ENCODE data around the gene SWI5. TPM values are rescaled to one million over a fixed set of nuclear protein-coding genes. Genes with fewer than 3 reads are reported as not detected.
"Not testable (repeated sequence)": the region's sequence is repeated elsewhere in the genome, so short reads cannot be mapped to it uniquely, and the experiment has no call there.

The SWI5 gene
- total RNA-seq, 2 experiments from 2014 or later, result 16.8 to 22.7 TPM

GRCh38 chr9:128276574-128277270, 646 bp downstream of the SWI5 start:
- intact Hi-C loops (cut with micrococcal nuclease; ENCODE audit: unreplicated experiment), result loop anchor here (5.0 kb wide), 1 partner anchor 46 kb away; the partner anchor contains the start of genes COQ4 and TRUB2
- peaks cover 14% of the 10 kb centered on the region; the same call in 1 of the 2 replicates for H3K36me3 ChIP-seq (ENCODE audit: insufficient read depth, low read length)
- TSS peak; percentile 80 for BruUV-seq (replicated peaks)
- no peaks in the 10 kb centered on the region for H3K9me3 ChIP-seq (ENCODE audit: low read length)
- peaks cover 9% of the 10 kb centered on the region; the same call in 1 of the 2 replicates for H3K79me2 ChIP-seq (ENCODE audit: insufficient read depth, low read depth, low read length)
- POLR2A ChIA-PET, result interaction anchor here (0.9 to 1.2 kb wide), 3 partner anchors 9 to 24 kb away, joined by 3 to 6 read pairs (median 3); no protein-coding TSS in a partner anchor
- H2AFZ ChIP-seq (ENCODE audit: low read length), result peak overlapping the region; percentile 85
- DNase-seq (ENCODE audit: low spot score), result peak; percentile 21
- H3K27ac ChIP-seq (ENCODE audit: low read depth, low read length, poor library complexity, severe bottlenecking), result peak overlapping the region; percentile 10
- H3K9me2 ChIP-seq (ENCODE audit: insufficient read depth, low read length), result no peaks in the 10 kb centered on the region
- H3K4me3 ChIP-seq (ENCODE audit: low read depth, low read length, poor library complexity, severe bottlenecking), result peak overlapping the region; percentile 85
- peaks cover 16% of the 10 kb centered on the region for H3K4me1 ChIP-seq (ENCODE audit: insufficient read depth, low read length, poor library complexity, severe bottlenecking)
- CTCF ChIA-PET (ENCODE audit: unreplicated experiment), result interaction anchor here (1.0 kb wide), 1 partner anchor 65 kb away, joined by 5 read pairs; no protein-coding TSS in a partner anchor
- H3K4me2 ChIP-seq (ENCODE audit: low read length), result peak overlapping the region; percentile 98
- no peak for TF ChIP-seq CTCF (conservative IDR thresholded peaks at IDR 0.05; ENCODE audit: low read length)
- no peak for TF ChIP-seq EZH2phosphoT487 (IDR thresholded peaks at IDR 0.05; ENCODE audit: borderline replicate concordance, low read depth, low read length)
- no peaks in the 10 kb centered on the region for H4K20me1 ChIP-seq (ENCODE audit: insufficient read depth, low read length)

GRCh38 chr9:128279088-128280073, 3.3 kb downstream of the SWI5 start:
- H3K9me2 ChIP-seq (ENCODE audit: insufficient read depth, low read length); H3K4me2 ChIP-seq (ENCODE audit: low read length); H3K27ac ChIP-seq (ENCODE audit: low read depth, low read length, poor library complexity, severe bottlenecking); BruUV-seq (replicated peaks); H3K9me3 ChIP-seq (ENCODE audit: low read length); H3K4me3 ChIP-seq (ENCODE audit: low read depth, low read length, poor library complexity, severe bottlenecking); H2AFZ ChIP-seq (ENCODE audit: low read length); H3K36me3 ChIP-seq (ENCODE audit: insufficient read depth, low read length); CTCF ChIA-PET (ENCODE audit: unreplicated experiment); H4K20me1 ChIP-seq (ENCODE audit: insufficient read depth, low read length); H3K79me2 ChIP-seq (ENCODE audit: insufficient read depth, low read depth, low read length); DNase-seq (ENCODE audit: low spot score): not testable (repeated sequence)
- peaks cover 15% of the 10 kb centered on the region for H3K4me1 ChIP-seq (ENCODE audit: insufficient read depth, low read length, poor library complexity, severe bottlenecking)
- intact Hi-C loops (cut with micrococcal nuclease; ENCODE audit: unreplicated experiment), result loop anchor here (5.0 kb wide), 1 partner anchor 43 kb away; the partner anchor contains the start of genes COQ4 and TRUB2
- POLR2A ChIA-PET, result interaction anchor here (0.6 kb wide), 1 partner anchor 92 kb away, joined by 5 read pairs; the partner anchor contains the start of gene URM1

- H3K79me2 ChIP-seq (ENCODE audit: insufficient read depth, low read depth, low read length), result peaks cover 2% of the 10 kb centered on the region; the same call in 1 of the 2 replicates
- BruUV-seq (replicated peaks), result no TSS peak
- no peaks in the 10 kb centered on the region for H3K9me3 ChIP-seq (ENCODE audit: low read length)
- H3K9me2 ChIP-seq (ENCODE audit: insufficient read depth, low read length), result no peaks in the 10 kb centered on the region
- no peak for TF ChIP-seq EZH2phosphoT487 (IDR thresholded peaks at IDR 0.05; ENCODE audit: borderline replicate concordance, low read depth, low read length)
- no peak for TF ChIP-seq CTCF (conservative IDR thresholded peaks at IDR 0.05; ENCODE audit: low read length)
- no peaks in the 10 kb centered on the region for H3K36me3 ChIP-seq (ENCODE audit: insufficient read depth, low read length)
- no peak overlapping the region for H3K4me3 ChIP-seq (ENCODE audit: low read depth, low read length, poor library complexity, severe bottlenecking)
- H3K4me2 ChIP-seq (ENCODE audit: low read length), result no peak overlapping the region
- no peaks in the 10 kb centered on the region for H4K20me1 ChIP-seq (ENCODE audit: insufficient read depth, low read length)
- no peak for DNase-seq (ENCODE audit: low spot score)
- no peak overlapping the region for H2AFZ ChIP-seq (ENCODE audit: low read length)
- H3K4me1 ChIP-seq (ENCODE audit: insufficient read depth, low read length, poor library complexity, severe bottlenecking), result peaks cover 13% of the 10 kb centered on the region
- CTCF ChIA-PET (ENCODE audit: unreplicated experiment), result no interaction called here
- intact Hi-C loops (cut with micrococcal nuclease; ENCODE audit: unreplicated experiment), result no loop called here
- POLR2A ChIA-PET, result no interaction called here
- H3K27ac ChIP-seq (ENCODE audit: low read depth, low read length, poor library complexity, severe bottlenecking), result no peak overlapping the region
These were observed 4.1 kb downstream of the SWI5 start for GRCh38 chr9:128280084-128280622.
